MM.1S (cell line): ENCODE data around the gene EMILIN3.

Source experiments
- DNase-seq: peaks from one replicate; pipeline ENCODE4 v3.0.0-alpha.2; 2015
- H2AFZ ChIP-seq: fragments of 300-600 bp; sonication (generic); 2 replicates; pipeline ENCODE4 v1.6.0; 2016; ENCODE audit warnings: antibody characterized with exemption, low read length
- H3F3A ChIP-seq: fragments of 300-600 bp; sonication (generic); 2 replicates; pipeline ENCODE4 v1.6.1; 2016; ENCODE audit warnings: mild to moderate bottlenecking, antibody characterized with exemption, low read length, moderate library complexity, mixed read lengths; ENCODE audit not compliant: insufficient read depth
- H3K27ac ChIP-seq: fragments of 300-600 bp; sonication (generic); 2 replicates; pipeline ENCODE4 v1.5.1; 2016; ENCODE audit warnings: mild to moderate bottlenecking, low read length
- H3K27me3 ChIP-seq: fragments of 300-600 bp; sonication (generic); replicated peaks from 2 replicates; pipeline ENCODE4 v1.6.0; 2016; ENCODE audit warnings: low read length; ENCODE audit not compliant: insufficient read depth
- H3K36me3 ChIP-seq: fragments of 300-600 bp; sonication (generic); replicated peaks from 2 replicates; pipeline ENCODE4 v1.6.1; 2016; ENCODE audit warnings: mild to moderate bottlenecking, low read length, mixed read lengths; ENCODE audit not compliant: insufficient read depth
- H3K4me1 ChIP-seq: fragments of 300-600 bp; sonication (generic); 2 replicates; pipeline ENCODE4 v1.6.1; 2016; ENCODE audit warnings: low read length, mixed read lengths
- H3K4me2 ChIP-seq: fragments of 300-600 bp; sonication (generic); 2 replicates; pipeline ENCODE4 v1.6.0; 2016; ENCODE audit warnings: low read depth, low read length
- H3K4me3 ChIP-seq: fragments of 300-600 bp; sonication (generic); 2 replicates; pipeline ENCODE4 v1.5.1; 2016; ENCODE audit warnings: low read length, mixed read lengths
- H3K79me2 ChIP-seq: fragments of 300-600 bp; sonication (generic); 2 replicates; pipeline ENCODE4 v1.6.1; 2016; ENCODE audit warnings: mixed run types, low read length, mixed read lengths
- H3K9ac ChIP-seq: fragments of 300-600 bp; sonication (generic); 2 replicates; pipeline ENCODE4 v1.6.1; 2016; ENCODE audit warnings: low read length, mixed read lengths
- H3K9me2 ChIP-seq: fragments of 300-600 bp; sonication (generic); replicated peaks from 2 replicates; pipeline ENCODE4 v1.6.1; 2016; ENCODE audit warnings: mild to moderate bottlenecking, low read length, mixed read lengths; ENCODE audit not compliant: insufficient read depth
- H3K9me3 ChIP-seq: fragments of 300-600 bp; sonication (generic); replicated peaks from 2 replicates; pipeline ENCODE4 v1.6.1; 2016; ENCODE audit warnings: mild to moderate bottlenecking, low read length, mixed read lengths; ENCODE audit not compliant: insufficient read depth
- H4K20me1 ChIP-seq: fragments of 300-600 bp; sonication (generic); 2 replicates; pipeline ENCODE4 v1.6.1; 2016; ENCODE audit warnings: mild to moderate bottlenecking, low read length, moderate library complexity, mixed read lengths; ENCODE audit not compliant: insufficient read depth
- CTCF ChIP-seq: fragments of 300-600 bp; sonication (generic); IDR thresholded peaks from 2 replicates; pipeline ENCODE4 v1.5.1; 2016; ENCODE audit warnings: antibody characterized with exemption, low read length, mixed read lengths
- EZH2 ChIP-seq: fragments of 300-600 bp; sonication (generic); optimal IDR thresholded peaks from 2 replicates; pipeline ENCODE3; 2017; ENCODE audit warnings: low read depth, mild to moderate bottlenecking, antibody characterized with exemption, low read length, mixed read lengths
- EZH2phosphoT487 ChIP-seq: fragments of 300-600 bp; sonication (generic); IDR thresholded peaks from 2 replicates; pipeline ENCODE4 v1.6.1; 2018; ENCODE audit warnings: antibody characterized with exemption, low read length

EMILIN3 gene

GRCh38 chr20:41406353-41406752 lies 39.7 kb upstream of the EMILIN3 start:
- Histone ChIP-seq H3K4me2 (no peak overlapping the region), H2AFZ (no peak overlapping the region), H3K9ac (no peak overlapping the region), H3K4me1 (peaks cover 56% of the 10 kb centered on the region), H3K9me2 (no peaks in the 10 kb centered on the region), H3K4me3 (no peak overlapping the region), H4K20me1 (no peaks in the 10 kb centered on the region), H3K36me3 (no peaks in the 10 kb centered on the region), H3F3A (peaks cover 28% of the 10 kb centered on the region), H3K79me2 (no peaks in the 10 kb centered on the region), H3K27me3 (no peaks in the 10 kb centered on the region), H3K9me3 (no peaks in the 10 kb centered on the region), H3K27ac (no peak overlapping the region)
- no peak for TF ChIP-seq EZH2phosphoT487
- no peak for TF ChIP-seq CTCF
- no peak for TF ChIP-seq EZH2
- no peak for DNase-seq

- TF ChIP-seq EZH2phosphoT487 (no peak), CTCF (no peak), EZH2 (no peak)
- H3K27ac ChIP-seq: no peak overlapping the region
- no peaks in the 10 kb centered on the region for H3K36me3 ChIP-seq
Observed at GRCh38 chr20:41405436-41405835, 38.8 kb upstream of the EMILIN3 start.

GRCh38 chr20:41403604-41404003 lies 37.0 kb upstream of the EMILIN3 start:
- H2AFZ ChIP-seq: no peak overlapping the region

More at GRCh38 chr20:41405436-41405835, 38.8 kb upstream of the EMILIN3 start:
- Histone ChIP-seq H3K79me2 (no peaks in the 10 kb centered on the region), H4K20me1 (no peaks in the 10 kb centered on the region), H3K9me2 (no peaks in the 10 kb centered on the region), H3F3A (peaks cover 24% of the 10 kb centered on the region), H3K4me3 (no peak overlapping the region), H2AFZ (no peak overlapping the region), H3K9me3 (no peaks in the 10 kb centered on the region), H3K27me3 (no peaks in the 10 kb centered on the region), H3K4me2 (no peak overlapping the region), H3K9ac (no peak overlapping the region), H3K4me1 (peaks cover 47% of the 10 kb centered on the region)
- DNase-seq: no peak

More at GRCh38 chr20:41403604-41404003, 37.0 kb upstream of the EMILIN3 start:
- peaks cover 35% of the 10 kb centered on the region for H3K4me1 ChIP-seq
- no peak overlapping the region for H3K27ac ChIP-seq
- H3K79me2 ChIP-seq: no peaks in the 10 kb centered on the region
- no peak overlapping the region for H3K4me3 ChIP-seq
- peak overlapping the region; percentile 8; the same call in 1 of the 2 replicates for H3K4me2 ChIP-seq
- no peaks in the 10 kb centered on the region for H3K9me3 ChIP-seq
- H3K27me3 ChIP-seq: no peaks in the 10 kb centered on the region
- no peak for TF ChIP-seq EZH2phosphoT487
- no peak for TF ChIP-seq CTCF
- TF ChIP-seq EZH2: no peak
- H3K9ac ChIP-seq: no peak overlapping the region
- H4K20me1 ChIP-seq: no peaks in the 10 kb centered on the region
- DNase-seq: peak; percentile 10
- no peaks in the 10 kb centered on the region for H3K36me3 ChIP-seq
- peaks cover 16% of the 10 kb centered on the region for H3F3A ChIP-seq
- H3K9me2 ChIP-seq: no peaks in the 10 kb centered on the region
